Gastrocnemius medialis (tissue), 4 donors: ENCODE data around the gene ITGB5. TPM values are rescaled to one million over a fixed set of nuclear protein-coding genes. Genes with fewer than 3 reads are reported as not detected.

Experiments used
- ATAC-seq, 2 donors: fragments of 150-250 bp; one replicate each; pipeline ENCODE4 v1.9.1; 2016
- DNase-seq, 2 donors: peaks; one replicate each; pipeline ENCODE4 v3.0.0-alpha.2; 2019
- H3K27ac ChIP-seq, 4 donors: fragments of 200-600 bp; sonication (generic); 1 replicate in 1 of 4; 2 replicates in 3 of 4; pipeline ENCODE4 v1.5.1; 2016 to 2018; ENCODE audit warnings: mild to moderate bottlenecking in 2 of 4, moderate library complexity in 1 of 4
- H3K27me3 ChIP-seq, 3 donors: fragments of 200-600 bp; sonication (generic) in 2 of 3; 1 replicate in 1 of 3; 2 replicates in 2 of 3; pipeline versions ENCODE4 v1.5.1 to v1.6.0; 2016 to 2019; ENCODE audit warnings: mild to moderate bottlenecking in 1 of 3, moderate library complexity in 1 of 3
- H3K36me3 ChIP-seq, 2 donors: fragments of 200-600 bp; sonication (generic) in 1 of 2; one replicate each; pipeline ENCODE4 v1.5.1; 2017 to 2018
- H3K4me1 ChIP-seq, 2 donors: fragments of 200-600 bp; sonication (generic) in 1 of 2; one replicate each; pipeline ENCODE4 v1.5.1; 2016 to 2017; ENCODE audit warnings: mild to moderate bottlenecking in 2 of 2
- H3K4me3 ChIP-seq, 4 donors: fragments of 200-600 bp; sonication (generic) in 3 of 4; 1 replicate in 1 of 4; 2 replicates in 3 of 4; pipeline ENCODE4 v1.5.1; 2016 to 2019; ENCODE audit warnings: mild to moderate bottlenecking in 2 of 4
- H3K9me3 ChIP-seq, 3 donors: fragments of 200-600 bp; sonication (generic) in 2 of 3; 1 replicate in 1 of 3; 2 replicates in 2 of 3; pipeline ENCODE4 v1.5.1; 2016 to 2019
- CTCF ChIP-seq, 5 experiments: fragments of 450-650 bp in 3 of 5; fragments of 200-600 bp in 2 of 5; sonication (generic) in 2 of 5; IDR thresholded peaks in 4 of 5; conservative IDR thresholded peaks in 1 of 5; 1 replicate in 4 of 5; 2 replicates in 1 of 5; pipeline ENCODE4 v1.5.1; 2016 to 2019; ENCODE audit warnings: antibody characterized with exemption in 5 of 5, mild to moderate bottlenecking in 3 of 5, moderate library complexity in 3 of 5
- POLR2A ChIP-seq, 2 donors: fragments of 450-650 bp; IDR thresholded peaks; one replicate each; pipeline ENCODE4 v1.6.1; 2017; ENCODE audit warnings: antibody characterized with exemption in 2 of 2, mild to moderate bottlenecking in 2 of 2, moderate library complexity in 2 of 2
- in situ Hi-C, 4 donors: fragments of 200-750 bp; cut with MboI; loops; one replicate each; pipeline versions ENCODE4 v1.15.0 to v1.8.0; 2017; ENCODE audit warnings: low sequenced_read_pairs in 4 of 4
- intact Hi-C: fragments of 100-400 bp; cut with DNase I; formaldehyde crosslinking; loops from one replicate; pipeline ENCODE4 v1.15.1; 2023; ENCODE audit warnings: low total_unique reads
- total RNA-seq, 4 donors: library from RNA; depleted of rRNA; stranded (reverse); fragments of >200 nt; gene quantifications; one replicate each; pipeline versions ENCODE4 v1.1.0 to v1.2.3, GENCODE V29; 2016

ITGB5 gene
- total RNA-seq, 4 donors from 2014 or later: 35.2 to 101 (median 71.3) TPM

GRCh38 chr3:124761935-124762660 lies 125.1 kb downstream of the ITGB5 start:
- DNase-seq (no peak), ATAC-seq (no peak)
- in situ Hi-C loops (loop anchor here (5.0 to 25.0 kb wide), 2 partner anchors 140 to 400 kb away; no protein-coding TSS in a partner anchor), intact Hi-C loops (loop anchor here (1.0 kb wide), 2 partner anchors 73 to 139 kb away; no protein-coding TSS in a partner anchor)
- Histone ChIP-seq H3K4me1 (peaks cover 6 to 7% of the 10 kb centered on the region in 2 donors), H3K27ac (peak overlapping the region; percentile 1 to 49 (median 26)), H3K36me3 (peaks cover 0 to 38% of the 10 kb centered on the region in 2 donors), H3K27me3 (no peaks in the 10 kb centered on the region), H3K4me3 (no peak overlapping the region), H3K9me3 (no peaks in the 10 kb centered on the region)
- no peak for TF ChIP-seq CTCF (IDR thresholded peaks at IDR 0.05 in 4 of 5, conservative IDR thresholded peaks at IDR 0.05 in 1 of 5)
- no peak for TF ChIP-seq POLR2A (IDR thresholded peaks at IDR 0.05)

GRCh38 chr3:124761250-124761796 lies 125.8 kb downstream of the ITGB5 start:
- no peak for TF ChIP-seq POLR2A (IDR thresholded peaks at IDR 0.05)
- peak; percentile 95 to 99 (median 97) for TF ChIP-seq CTCF (IDR thresholded peaks at IDR 0.05 in 4 of 5, conservative IDR thresholded peaks at IDR 0.05 in 1 of 5)
- peaks cover 6 to 7% of the 10 kb centered on the region in 2 donors for H3K4me1 ChIP-seq
- no peaks in the 10 kb centered on the region for H3K9me3 ChIP-seq
- in situ Hi-C loops: loop anchor here (5.0 to 25.0 kb wide), 2 partner anchors 141 to 401 kb away; no protein-coding TSS in a partner anchor
- DNase-seq (peak; percentile 57 to 76), ATAC-seq (peak; percentile 87 to 93)
- peak overlapping the region; percentile 1 to 39 (median 16) for H3K27ac ChIP-seq
- intact Hi-C loops: loop anchor here (1.0 kb wide), 2 partner anchors 74 to 140 kb away; no protein-coding TSS in a partner anchor
- no peak overlapping the region for H3K4me3 ChIP-seq
- H3K36me3 ChIP-seq: peaks cover 0 to 34% of the 10 kb centered on the region in 2 donors
- H3K27me3 ChIP-seq: no peaks in the 10 kb centered on the region

- TF ChIP-seq CTCF (IDR thresholded peaks at IDR 0.05 in 4 of 5, conservative IDR thresholded peaks at IDR 0.05 in 1 of 5) (no peak), POLR2A (IDR thresholded peaks at IDR 0.05) (no peak)
- ATAC-seq (peak; percentile 58 to 62), DNase-seq (no peak)
- Histone ChIP-seq H3K9me3 (no peaks in the 10 kb centered on the region), H3K27me3 (no peaks in the 10 kb centered on the region), H3K36me3 (peaks cover 0 to 32% of the 10 kb centered on the region in 2 donors), H3K4me1 (peaks cover 6 to 7% of the 10 kb centered on the region in 2 donors), H3K27ac (no peak overlapping the region), H3K4me3 (no peak overlapping the region)
- in situ Hi-C loops (loop anchor here (5.0 to 25.0 kb wide), 2 partner anchors 142 to 402 kb away; no protein-coding TSS in a partner anchor), intact Hi-C loops (no loop called here)
These were observed 126.6 kb downstream of the ITGB5 start for GRCh38 chr3:124760601-124761000.

GRCh38 chr3:124759666-124760401 lies 127.3 kb downstream of the ITGB5 start:
- ATAC-seq (no peak), DNase-seq (no peak)
- Histone ChIP-seq H3K4me1 (peaks cover 6 to 7% of the 10 kb centered on the region in 2 donors), H3K9me3 (no peaks in the 10 kb centered on the region), H3K27me3 (no peaks in the 10 kb centered on the region), H3K4me3 (no peak overlapping the region), H3K36me3 (peaks cover 0 to 24% of the 10 kb centered on the region in 2 donors), H3K27ac (no peak overlapping the region)
- in situ Hi-C loops: loop anchor here (5.0 to 25.0 kb wide), 2 partner anchors 142 to 402 kb away; no protein-coding TSS in a partner anchor
- intact Hi-C loops: no loop called here
- TF ChIP-seq POLR2A (IDR thresholded peaks at IDR 0.05) (no peak), CTCF (IDR thresholded peaks at IDR 0.05 in 4 of 5, conservative IDR thresholded peaks at IDR 0.05 in 1 of 5) (no peak)
